Upper lobe of left lung (tissue), 6 donors: ENCODE data around the gene SPOP. TPM values are rescaled to one million over a fixed set of nuclear protein-coding genes. Genes with fewer than 3 reads are reported as not detected.

Experiments used
- ATAC-seq, 2 donors: fragments of 200-7000 bp; cut with Tn5 transposase; one replicate each; pipeline ENCODE4 v1.9.1; 2022; ENCODE audit warnings: mild to moderate bottlenecking in 2 of 2, moderate library complexity in 2 of 2; ENCODE audit not compliant: low FRiP score in 2 of 2
- DNase-seq, 2 donors: peaks; one replicate each; pipeline ENCODE4 v3.0.0-alpha.2; 2019 to 2020
- H3K27ac ChIP-seq, 4 donors: fragments of 200-600 bp; sonication (generic); one replicate each; pipeline ENCODE4 v1.5.1; 2016 to 2019
- H3K27me3 ChIP-seq, 4 donors: fragments of 200-600 bp; sonication (generic); one replicate each; pipeline ENCODE4 v1.5.1; 2017 to 2019
- H3K36me3 ChIP-seq, 4 donors: fragments of 200-600 bp; sonication (generic); one replicate each; pipeline ENCODE4 v1.5.1; 2016 to 2019
- H3K4me1 ChIP-seq, 4 donors: fragments of 200-600 bp; sonication (generic); one replicate each; pipeline ENCODE4 v1.5.1; 2018 to 2019
- H3K4me3 ChIP-seq, 4 donors: fragments of 200-600 bp; sonication (generic); one replicate each; pipeline ENCODE4 v1.5.1; 2017 to 2019; ENCODE audit warnings: mild to moderate bottlenecking in 2 of 4, moderate library complexity in 1 of 4
- H3K9me3 ChIP-seq, 4 donors: fragments of 200-600 bp; sonication (generic); one replicate each; pipeline ENCODE4 v1.5.1; 2018 to 2019
- EP300 ChIP-seq, 4 donors: sonication (generic); formaldehyde crosslinking; IDR thresholded peaks; one replicate each; pipeline ENCODE4 v1.5.1; 2017; ENCODE audit warnings: antibody characterized with exemption in 4 of 4, control low read depth in 2 of 4
- POLR2A ChIP-seq, 4 donors: fragments of 450-650 bp; IDR thresholded peaks; one replicate each; pipeline ENCODE4 v1.5.1; 2016 to 2017; ENCODE audit warnings: antibody characterized with exemption in 4 of 4, mild to moderate bottlenecking in 2 of 4
- POLR2AphosphoS5 ChIP-seq, 2 donors: sonication (generic); formaldehyde crosslinking; IDR thresholded peaks; one replicate each; pipeline ENCODE4 v1.5.1; 2017; ENCODE audit warnings: antibody characterized with exemption in 2 of 2
- WGBS, 2 donors: methylation state at CpG; one replicate each; pipeline ENCODE4 v1.1.5; 2017 to 2018; 5-methylcytosine and 5-hydroxymethylcytosine counted together
- total RNA-seq, 6 donors: library from RNA; depleted of rRNA in 4 of 6; stranded (reverse); fragments of >200 nt in 4 of 6; gene quantifications; one replicate each; pipeline versions ENCODE4 v1.1.0 to v1.2.1, GENCODE V29; 2016 to 2021
- TF ChIP-seq, protein P1 (sequence below), 6 experiments: fragments of 450-650 bp in 4 of 6; fragments of 200-600 bp in 2 of 6; sonication (generic) in 2 of 6; IDR thresholded peaks; one replicate each; pipeline ENCODE4 v1.5.1; 2016 to 2019; ENCODE audit warnings: antibody characterized with exemption in 6 of 6
- donor health status: DM: no; HTN: no; CAD: no; lungs with moderate emphysema.
- donor health status: DM: no; HTN: yes; CAD: no; lungs with severe emphysema.

Gene SPOP
- total RNA-seq, 6 donors from 2014 or later, result 56.6 to 99.2 (median 80.4) TPM

DNA sequence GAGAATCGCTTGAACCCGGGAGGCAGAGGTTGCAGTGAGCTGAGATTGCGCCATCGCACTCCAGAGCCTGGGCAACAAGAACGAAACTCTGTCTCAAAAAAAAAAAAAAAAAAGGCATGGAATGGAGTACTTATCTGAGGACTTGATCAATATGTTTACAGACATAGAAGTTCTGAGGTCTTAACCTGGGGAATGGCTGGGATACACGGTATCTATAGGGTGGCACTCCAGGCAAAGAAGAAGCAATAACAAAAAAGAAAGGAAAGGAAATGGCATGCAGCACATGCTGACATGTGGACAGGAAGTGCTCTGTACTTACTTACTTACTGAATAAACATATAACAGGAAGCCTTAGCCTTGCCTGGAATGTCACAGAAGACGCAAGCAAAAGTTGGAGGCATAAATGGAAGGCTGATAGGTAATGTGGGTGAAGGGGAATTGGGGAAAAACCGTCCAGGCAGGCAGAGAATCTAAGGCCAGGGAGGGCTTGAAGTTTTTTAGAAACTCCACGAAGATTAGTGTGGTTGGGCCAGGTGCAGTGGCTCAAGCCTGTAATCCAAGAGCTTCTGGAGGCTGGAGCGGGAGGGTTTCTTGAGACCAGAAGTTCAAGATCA lies 10.1 kb upstream of the SPOP start:
- Histone ChIP-seq H3K36me3 (no peaks in the 10 kb centered on the region), H3K4me1 (peaks cover 35 to 52% (median 42%) of the 10 kb centered on the region in 4 donors), H3K9me3 (no peaks in the 10 kb centered on the region), H3K4me3 (peak overlapping the region in 2 of 4 donors; percentile 5 to 6), H3K27me3 (no peaks in the 10 kb centered on the region), H3K27ac (peak overlapping the region; percentile 70 to 85 (median 82))
- DNase-seq (peak in 1 of 2 donors; percentile 57), ATAC-seq (peak; percentile 53 to 55)
- WGBS, 2 donors, result 39% methylated on average over 10 of the region's 10 CpGs
- TF ChIP-seq, protein P1, sequence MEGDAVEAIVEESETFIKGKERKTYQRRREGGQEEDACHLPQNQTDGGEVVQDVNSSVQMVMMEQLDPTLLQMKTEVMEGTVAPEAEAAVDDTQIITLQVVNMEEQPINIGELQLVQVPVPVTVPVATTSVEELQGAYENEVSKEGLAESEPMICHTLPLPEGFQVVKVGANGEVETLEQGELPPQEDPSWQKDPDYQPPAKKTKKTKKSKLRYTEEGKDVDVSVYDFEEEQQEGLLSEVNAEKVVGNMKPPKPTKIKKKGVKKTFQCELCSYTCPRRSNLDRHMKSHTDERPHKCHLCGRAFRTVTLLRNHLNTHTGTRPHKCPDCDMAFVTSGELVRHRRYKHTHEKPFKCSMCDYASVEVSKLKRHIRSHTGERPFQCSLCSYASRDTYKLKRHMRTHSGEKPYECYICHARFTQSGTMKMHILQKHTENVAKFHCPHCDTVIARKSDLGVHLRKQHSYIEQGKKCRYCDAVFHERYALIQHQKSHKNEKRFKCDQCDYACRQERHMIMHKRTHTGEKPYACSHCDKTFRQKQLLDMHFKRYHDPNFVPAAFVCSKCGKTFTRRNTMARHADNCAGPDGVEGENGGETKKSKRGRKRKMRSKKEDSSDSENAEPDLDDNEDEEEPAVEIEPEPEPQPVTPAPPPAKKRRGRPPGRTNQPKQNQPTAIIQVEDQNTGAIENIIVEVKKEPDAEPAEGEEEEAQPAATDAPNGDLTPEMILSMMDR (IDR thresholded peaks at IDR 0.05), result no peak
- TF ChIP-seq EP300 (IDR thresholded peaks at IDR 0.05), result peak in 2 of 4 donors; percentile 47 to 85
- peak; percentile 60 to 78 for TF ChIP-seq POLR2AphosphoS5 (IDR thresholded peaks at IDR 0.05)

DNA sequence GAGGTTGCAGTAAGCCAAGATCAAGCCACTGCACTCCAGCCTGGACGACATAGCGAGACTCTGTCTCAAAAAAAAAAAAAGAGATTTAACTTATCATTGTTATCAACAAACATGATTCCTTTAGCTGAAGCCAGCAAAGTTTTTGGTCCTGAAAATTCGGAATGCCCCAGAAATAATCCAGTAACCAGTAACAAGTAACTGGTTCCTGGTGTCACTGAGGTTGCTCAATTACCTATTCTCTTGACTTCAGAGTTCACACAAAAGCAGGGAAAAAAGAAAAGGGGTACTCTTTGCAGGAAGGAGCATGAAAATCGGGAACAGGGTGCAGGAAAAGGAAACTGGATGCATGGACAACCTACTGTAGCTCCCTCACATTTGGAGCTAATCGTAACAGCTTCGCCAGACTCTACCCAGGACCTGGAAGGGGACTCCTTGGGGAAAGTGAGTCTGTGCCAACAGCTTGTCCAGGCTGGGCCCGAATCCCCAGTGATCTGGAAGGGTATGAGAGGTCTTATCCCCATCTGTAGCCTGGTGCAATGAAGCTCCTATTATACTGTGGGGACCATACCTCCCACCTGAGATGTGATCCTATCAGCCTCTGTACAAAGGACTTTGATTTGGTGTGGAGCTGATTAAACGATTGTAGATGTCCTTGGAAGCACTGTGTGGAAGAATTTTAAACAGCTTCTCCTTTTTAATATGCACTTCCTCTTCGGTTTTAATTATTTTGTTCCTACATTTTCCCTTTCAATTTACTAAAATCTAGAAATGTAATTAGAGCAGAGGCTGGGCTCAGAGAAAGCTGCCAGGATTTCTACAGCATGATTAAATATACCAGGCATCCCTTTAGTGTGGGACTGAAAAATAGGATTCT lies 3.4 kb upstream of the SPOP start:
- DNase-seq, result no peak
- TF ChIP-seq POLR2AphosphoS5 (IDR thresholded peaks at IDR 0.05) (no peak), EP300 (IDR thresholded peaks at IDR 0.05) (no peak), POLR2A (IDR thresholded peaks at IDR 0.05) (no peak)
- TF ChIP-seq, protein P1 (IDR thresholded peaks at IDR 0.05), result no peak
- Histone ChIP-seq H3K4me3 (no peak overlapping the region), H3K27me3 (no peaks in the 10 kb centered on the region), H3K9me3 (no peaks in the 10 kb centered on the region), H3K4me1 (peaks cover 7 to 18% (median 11%) of the 10 kb centered on the region in 4 donors), H3K36me3 (no peaks in the 10 kb centered on the region), H3K27ac (peak overlapping the region in 1 of 4 donors; percentile 31)
- WGBS, 2 donors, result 76% methylated on average over 9 of the region's 9 CpGs
- ATAC-seq, result no peak

DNA sequence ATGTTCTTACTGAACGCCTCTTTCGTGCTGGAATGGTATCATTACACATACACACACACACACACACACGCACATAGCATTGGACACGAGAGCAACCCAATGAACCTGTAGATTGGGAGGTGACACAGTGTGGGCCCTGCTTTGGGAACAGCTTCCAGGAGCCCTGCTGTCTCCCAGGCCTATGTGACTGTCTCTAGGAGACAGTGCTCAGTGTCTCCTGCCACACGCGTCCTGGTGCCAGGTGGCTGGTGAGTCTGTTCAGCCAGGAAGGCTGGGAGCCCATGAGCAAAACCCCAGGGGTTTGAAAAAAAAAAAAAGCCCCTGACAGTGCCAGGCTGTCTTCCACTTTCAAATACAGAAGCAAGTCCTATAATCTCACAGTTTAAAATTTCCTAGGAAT lies 2.4 kb upstream of the SPOP start:
- H3K9me3 ChIP-seq, result no peaks in the 10 kb centered on the region
- TF ChIP-seq POLR2AphosphoS5 (IDR thresholded peaks at IDR 0.05), result no peak
- ATAC-seq (no peak), DNase-seq (no peak)
- peaks cover 17 to 28% (median 22%) of the 10 kb centered on the region in 4 donors for H3K4me1 ChIP-seq
- no peaks in the 10 kb centered on the region for H3K27me3 ChIP-seq
- no peak overlapping the region for H3K4me3 ChIP-seq
- no peak overlapping the region for H3K27ac ChIP-seq
- 76 to 88% methylated on average over 6 of the region's 6 CpGs for WGBS, 2 donors
- peaks cover 0 to 4% (median 0%) of the 10 kb centered on the region in 4 donors for H3K36me3 ChIP-seq

DNA sequence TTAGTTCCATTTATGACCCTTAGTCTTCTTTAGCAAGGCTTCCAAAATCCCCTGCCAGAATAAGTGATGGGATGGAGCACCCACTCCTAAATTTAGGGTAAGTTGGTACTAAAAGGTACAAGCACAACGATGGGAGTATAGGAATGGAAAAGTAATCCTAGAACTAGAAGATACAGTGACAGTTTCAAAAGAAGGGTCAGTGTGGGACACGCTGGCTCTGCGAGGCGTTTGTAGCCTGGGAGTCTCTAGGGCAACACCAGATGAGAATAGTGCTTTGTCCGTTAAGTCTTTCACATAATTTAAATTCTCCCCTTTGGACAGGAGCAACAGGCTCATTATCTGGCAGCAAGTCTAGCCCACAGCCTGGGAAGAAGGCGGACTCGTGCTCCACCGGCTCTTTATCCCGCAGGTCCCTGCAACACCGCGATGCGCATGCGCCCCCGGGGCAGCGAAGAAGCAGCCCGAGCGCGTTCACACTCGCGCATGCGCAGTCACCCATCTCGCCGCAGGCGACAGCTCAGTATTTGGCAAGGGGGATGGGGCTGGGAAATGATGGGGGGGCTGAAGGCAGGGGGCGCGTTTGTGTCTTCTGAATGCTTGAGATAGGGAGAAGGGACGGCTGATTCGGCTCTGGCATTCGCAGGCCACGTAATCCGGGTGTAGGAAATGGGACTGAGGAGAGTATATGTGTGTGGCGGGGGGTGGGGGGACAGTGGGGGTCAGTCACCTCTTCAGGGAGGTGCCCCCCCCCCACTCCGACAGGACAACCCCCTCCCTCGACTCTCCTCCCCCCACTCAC lies 564 bp downstream of the SPOP start:
- peak in 1 of 2 donors; percentile 68 for TF ChIP-seq POLR2AphosphoS5 (IDR thresholded peaks at IDR 0.05)
- TF ChIP-seq, protein P1 (IDR thresholded peaks at IDR 0.05), result no peak
- no peak for TF ChIP-seq POLR2A (IDR thresholded peaks at IDR 0.05)

More for the DNA sequence above, 564 bp downstream of the SPOP start:
- WGBS, 2 donors, result 0% methylated on average over 12 to 23 of the region's 34 CpGs
- H3K36me3 ChIP-seq, result peaks cover 0 to 4% (median 2%) of the 10 kb centered on the region in 4 donors
- ATAC-seq (peak; percentile 91 to 93), DNase-seq (peak; percentile 98 to 99)
- H3K27me3 ChIP-seq, result no peaks in the 10 kb centered on the region
- H3K27ac ChIP-seq, result peak overlapping the region; percentile 96 to 99 (median 98)
- peak overlapping the region; percentile 63 to 80 (median 64) for H3K4me3 ChIP-seq
- peaks cover 34 to 49% (median 43%) of the 10 kb centered on the region in 4 donors for H3K4me1 ChIP-seq
- no peaks in the 10 kb centered on the region for H3K9me3 ChIP-seq
